ENCODE results near the gene C1orf56.

Gene C1orf56

DNA sequence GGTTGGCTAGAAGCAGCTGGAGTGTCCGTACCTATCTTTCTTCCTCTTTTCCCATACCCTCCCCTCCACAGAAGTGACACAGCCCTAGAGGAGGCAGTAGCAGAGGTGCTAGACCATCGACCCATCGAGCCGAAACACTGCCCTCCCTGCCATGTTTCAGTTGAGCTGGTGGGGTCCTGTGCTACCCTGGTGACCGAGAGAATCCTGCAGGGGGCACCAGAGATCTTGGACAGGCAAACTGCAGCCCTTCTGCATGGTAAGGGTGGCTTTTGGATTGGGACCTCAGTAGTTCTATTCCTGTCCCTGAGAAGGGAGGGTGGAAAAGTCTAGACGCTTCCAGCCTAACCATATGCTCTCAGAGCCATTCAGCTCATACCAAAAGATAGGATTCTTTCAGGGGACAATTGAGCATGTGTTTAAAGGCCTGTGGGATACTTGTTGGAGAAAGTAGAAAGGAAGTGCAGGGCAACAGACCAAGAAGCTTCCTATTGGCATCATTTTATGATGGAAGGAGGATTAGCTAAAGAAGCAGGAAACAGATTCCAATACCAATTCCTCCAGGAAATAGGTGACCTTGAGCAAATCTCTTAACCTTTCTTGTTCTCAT, 22.9 kb upstream of the C1orf56 start:
- peak; percentile 84 for DNase-seq (ENCODE audit: low spot score)

DNA sequence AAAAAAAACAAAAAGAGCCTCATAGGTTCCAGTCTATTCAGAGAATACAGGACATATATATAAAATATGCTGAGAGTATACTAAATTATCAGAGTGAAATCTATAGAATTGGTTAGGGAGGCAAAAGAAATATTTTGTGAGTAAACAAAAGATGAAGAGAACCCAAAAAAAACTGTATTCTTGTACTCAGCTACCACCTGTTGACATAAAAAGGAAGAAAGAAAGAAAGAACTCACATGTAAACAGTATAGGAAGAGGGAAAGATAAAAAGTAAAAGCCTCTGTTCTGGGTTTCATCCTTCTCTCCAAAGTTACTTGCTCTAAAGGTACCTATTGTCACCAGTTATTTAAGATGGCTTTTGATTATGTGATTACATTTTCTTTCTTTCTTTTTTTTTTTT, 21.1 kb upstream of the C1orf56 start:
- DNase-seq (ENCODE audit: low spot score), result no peak

DNA sequence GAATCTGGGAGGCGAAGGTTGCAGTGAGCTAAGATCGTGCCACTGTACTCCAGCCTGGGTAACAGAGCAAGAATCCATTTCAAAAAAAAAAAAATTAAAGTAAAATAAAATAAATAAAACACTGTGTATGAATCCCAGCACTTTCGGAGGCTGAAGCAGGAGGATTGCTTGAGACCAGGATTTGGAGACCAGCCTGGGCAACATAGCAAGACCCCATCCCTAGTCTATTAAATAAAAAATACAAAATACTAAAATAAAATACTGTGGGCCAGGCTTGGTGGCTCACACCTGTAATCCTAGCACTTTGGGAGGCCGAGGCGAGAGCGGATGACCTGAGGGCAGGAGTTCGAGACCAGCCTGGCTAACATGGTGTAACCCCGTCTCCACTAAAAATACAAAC, 15.4 kb upstream of the C1orf56 start:
- no peak for DNase-seq (ENCODE audit: low spot score)

DNA sequence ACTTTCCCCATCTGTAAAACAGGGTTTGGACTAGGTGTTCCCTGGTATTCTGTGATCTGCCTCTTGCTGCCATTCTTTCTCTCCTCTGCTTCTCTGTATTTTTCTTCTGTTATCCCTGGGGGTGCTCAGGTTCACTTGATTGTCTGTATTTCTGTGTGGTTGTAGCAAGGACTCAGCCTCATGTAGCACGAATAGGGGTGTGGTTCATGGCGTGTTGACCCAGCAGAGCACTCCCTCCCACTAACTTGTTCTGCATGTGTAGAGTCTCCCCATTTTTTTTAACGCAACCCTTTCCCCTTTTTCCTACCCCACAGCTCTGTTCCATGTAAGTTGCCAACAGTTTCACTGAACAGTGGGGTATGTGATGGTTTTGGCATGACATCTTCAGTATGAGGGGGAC, 12.4 kb upstream of the C1orf56 start:
- no peak for DNase-seq (ENCODE audit: low spot score)

DNA sequence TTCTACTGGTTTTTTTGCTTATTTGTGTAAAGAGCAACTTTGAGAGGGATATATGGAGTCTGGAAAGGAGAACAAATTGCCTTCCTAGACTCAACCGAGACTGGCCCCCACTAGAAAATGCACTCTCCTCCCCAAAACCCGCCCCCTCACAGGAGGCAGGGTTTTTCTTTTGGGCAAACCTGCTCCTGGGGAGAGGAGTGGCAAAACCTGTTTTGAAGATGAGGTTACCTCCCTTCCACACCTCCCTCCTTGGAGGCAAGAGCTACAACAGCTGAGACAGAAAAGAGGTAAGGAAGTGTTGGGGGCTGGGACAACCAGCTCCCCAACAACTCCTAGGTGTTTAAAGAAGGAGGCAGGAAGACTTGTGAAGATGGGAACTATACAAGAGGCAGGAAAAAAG, 11.2 kb upstream of the C1orf56 start, which contains the start of gene BNIPL:
BNIPL (plus strand) TSS at position 231 of the 400 bp plus-strand sequence; CDS start at position 371, 140 bp downstream.
- no peak for DNase-seq (ENCODE audit: low spot score)

DNA sequence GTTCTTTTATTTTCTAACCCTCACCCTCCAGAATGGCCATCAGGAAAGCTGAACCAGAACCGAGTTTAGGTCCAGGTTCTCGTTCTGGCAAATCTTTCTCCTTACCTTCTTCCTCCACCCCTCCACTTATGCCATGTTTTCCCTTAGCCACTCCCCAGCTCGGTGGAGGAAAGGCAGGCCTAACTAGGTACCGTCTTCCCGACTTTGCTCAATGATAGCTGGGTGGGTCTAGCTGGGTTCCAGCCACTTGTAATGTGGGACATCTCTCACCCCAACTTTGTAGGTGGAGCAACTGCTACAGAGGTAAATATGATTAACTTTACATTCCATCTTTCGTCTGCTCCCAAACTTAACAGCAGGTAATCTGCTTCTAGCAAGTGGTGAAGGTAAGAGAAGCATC, 10.5 kb upstream of the C1orf56 start:
- DNase-seq (ENCODE audit: low spot score), result no peak

DNA sequence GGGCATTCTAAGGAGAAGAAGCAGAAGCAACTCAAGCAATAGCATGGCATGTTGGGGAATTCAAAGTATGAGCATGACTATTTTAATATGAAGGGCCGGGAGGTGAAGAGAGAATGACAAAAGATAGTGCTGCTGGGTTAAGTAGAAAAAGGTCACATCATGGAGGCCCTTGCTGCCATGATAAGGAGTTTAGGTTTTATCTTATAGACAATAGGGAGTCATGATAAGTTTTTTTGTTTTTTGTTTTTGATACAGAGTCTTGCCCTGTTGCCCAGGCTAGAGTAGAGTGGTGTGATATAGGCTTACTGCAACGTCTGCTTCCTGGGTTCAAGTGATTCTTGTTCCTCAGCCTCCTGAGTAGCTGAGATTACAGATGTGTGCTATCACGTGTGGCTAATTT, 8.0 kb upstream of the C1orf56 start:
- DNase-seq (ENCODE audit: low spot score), result no peak

DNA sequence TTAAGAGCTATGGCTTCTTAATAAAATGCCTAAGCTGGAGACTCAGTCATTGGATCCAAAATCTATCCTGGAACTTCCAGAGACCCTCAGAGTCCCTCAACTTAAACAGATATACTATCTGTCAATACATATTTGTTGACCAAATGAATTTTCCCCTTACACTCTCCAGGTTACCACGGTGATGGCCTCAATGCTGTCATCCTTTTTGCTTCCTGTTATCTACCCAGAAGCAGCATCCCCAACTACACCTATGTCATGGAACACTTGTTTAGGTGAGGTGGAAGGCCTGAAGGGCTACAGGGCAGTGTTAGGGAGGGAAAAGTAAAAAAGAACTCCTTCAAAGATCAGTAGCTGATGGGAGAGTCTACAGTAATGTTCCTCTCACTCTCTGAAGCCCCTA, 4.4 kb upstream of the C1orf56 start:
- DNase-seq (ENCODE audit: low spot score), result no peak

DNA sequence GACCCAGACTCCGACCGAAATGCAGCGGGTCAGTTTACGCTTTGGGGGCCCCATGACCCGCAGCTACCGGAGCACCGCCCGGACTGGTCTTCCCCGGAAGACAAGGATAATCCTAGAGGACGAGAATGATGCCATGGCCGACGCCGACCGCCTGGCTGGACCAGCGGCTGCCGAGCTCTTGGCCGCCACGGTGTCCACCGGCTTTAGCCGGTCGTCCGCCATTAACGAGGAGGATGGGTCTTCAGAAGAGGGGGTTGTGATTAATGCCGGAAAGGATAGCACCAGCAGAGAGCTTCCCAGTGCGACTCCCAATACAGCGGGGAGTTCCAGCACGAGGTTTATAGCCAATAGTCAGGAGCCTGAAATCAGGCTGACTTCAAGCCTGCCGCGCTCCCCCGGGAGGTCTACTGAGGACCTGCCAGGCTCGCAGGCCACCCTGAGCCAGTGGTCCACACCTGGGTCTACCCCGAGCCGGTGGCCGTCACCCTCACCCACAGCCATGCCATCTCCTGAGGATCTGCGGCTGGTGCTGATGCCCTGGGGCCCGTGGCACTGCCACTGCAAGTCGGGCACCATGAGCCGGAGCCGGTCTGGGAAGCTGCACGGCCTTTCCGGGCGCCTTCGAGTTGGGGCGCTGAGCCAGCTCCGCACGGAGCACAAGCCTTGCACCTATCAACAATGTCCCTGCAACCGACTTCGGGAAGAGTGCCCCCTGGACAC, 534 bp downstream of the C1orf56 start:
- DNase-seq (ENCODE audit: low spot score), result peak; percentile 81

DNA sequence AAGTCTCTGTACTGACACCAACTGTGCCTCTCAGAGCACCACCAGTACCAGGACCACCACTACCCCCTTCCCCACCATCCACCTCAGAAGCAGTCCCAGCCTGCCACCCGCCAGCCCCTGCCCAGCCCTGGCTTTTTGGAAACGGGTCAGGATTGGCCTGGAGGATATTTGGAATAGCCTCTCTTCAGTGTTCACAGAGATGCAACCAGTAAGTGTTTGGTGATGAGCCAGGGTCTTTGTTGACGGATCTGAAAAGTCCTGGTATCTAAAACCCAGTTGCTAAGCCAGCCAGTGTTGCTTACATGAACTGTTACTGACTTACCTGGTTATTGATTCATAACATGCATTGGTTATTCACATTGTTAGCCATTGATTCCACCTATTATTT, 1.1 kb downstream of the C1orf56 start:
- no peak for DNase-seq (ENCODE audit: low spot score)

DNA sequence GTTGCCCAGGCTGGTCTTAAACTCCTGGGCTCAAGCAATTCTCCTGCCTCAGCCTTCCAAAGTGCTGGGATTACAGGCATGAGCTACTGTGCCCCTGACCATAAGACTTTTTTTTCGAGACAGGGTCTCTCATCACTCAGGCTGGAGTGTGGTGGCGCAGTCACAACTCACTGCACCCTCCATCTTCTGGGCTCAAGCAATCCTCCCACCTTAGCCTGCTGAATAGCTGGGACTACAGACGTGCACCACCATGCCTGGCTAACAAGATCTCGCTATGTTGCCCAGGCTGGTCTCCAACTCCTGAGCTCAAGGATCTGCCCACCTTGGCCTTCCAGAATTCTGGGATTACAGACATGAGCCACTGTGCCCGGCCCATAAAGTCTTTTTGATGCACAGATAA, 1.9 kb downstream of the C1orf56 start:
- no peak for DNase-seq (ENCODE audit: low spot score)

DNA sequence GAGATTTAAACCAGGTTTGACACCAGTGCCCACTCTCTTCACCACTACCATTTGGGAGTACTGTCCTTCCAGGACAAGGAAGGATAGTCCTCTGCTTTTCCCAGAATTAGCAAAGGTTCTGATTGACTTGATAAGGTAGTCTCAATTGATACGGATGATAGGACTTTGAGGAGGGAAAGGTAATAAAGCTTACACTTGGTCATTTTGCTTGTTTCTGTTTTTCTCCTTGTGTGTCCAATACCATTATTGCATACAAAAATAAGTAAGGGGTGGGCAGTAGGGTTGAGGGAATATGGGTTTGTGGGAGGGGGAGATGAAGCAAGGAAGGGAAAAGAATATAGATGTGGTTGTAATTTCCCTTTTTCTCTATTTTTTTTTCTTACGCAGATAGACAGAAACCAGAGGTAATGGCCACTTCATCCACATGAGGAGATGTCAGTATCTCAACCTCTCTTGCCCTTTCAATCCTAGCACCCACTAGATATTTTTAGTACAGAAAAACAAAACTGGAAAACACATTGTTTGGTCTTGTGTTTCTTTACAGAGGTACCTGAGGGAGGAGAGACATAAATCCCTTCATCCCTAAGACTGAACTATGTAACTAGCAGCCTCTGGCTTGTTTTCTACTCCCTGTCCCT, 2.6 kb downstream of the C1orf56 start:
- no peak for DNase-seq (ENCODE audit: low spot score)

DNA sequence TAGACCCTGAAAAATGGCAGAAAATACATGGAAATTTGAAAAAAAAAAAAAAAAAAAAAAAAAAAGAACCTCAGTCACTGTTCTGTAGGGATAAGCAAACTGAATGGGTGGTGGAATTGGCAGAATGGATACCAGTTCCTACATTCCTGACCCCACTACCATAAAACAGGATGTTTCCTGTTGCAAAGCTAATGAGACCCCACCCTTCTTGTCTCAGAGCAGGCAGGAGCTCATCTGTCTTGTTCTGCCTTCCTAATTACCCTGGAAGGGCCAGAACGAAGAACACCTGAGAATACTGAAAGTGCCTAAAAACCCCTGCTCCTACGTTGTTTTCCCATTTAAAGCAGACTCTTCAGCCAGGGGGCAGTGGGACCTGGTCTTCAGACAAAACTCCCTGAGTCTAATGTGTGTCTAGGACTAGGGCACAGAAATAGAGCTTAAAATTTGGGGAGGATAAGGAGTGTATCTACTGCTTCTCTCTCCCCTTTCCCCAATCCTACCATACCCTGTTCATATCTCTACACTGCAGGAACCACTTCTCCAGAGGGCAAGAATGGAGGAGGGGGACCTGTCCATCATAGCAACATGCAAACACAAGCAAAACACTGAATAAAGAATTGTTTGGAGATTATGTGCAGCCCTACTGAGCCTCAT, 3.9 kb downstream of the C1orf56 start:
- DNase-seq (ENCODE audit: low spot score), result no peak

DNA sequence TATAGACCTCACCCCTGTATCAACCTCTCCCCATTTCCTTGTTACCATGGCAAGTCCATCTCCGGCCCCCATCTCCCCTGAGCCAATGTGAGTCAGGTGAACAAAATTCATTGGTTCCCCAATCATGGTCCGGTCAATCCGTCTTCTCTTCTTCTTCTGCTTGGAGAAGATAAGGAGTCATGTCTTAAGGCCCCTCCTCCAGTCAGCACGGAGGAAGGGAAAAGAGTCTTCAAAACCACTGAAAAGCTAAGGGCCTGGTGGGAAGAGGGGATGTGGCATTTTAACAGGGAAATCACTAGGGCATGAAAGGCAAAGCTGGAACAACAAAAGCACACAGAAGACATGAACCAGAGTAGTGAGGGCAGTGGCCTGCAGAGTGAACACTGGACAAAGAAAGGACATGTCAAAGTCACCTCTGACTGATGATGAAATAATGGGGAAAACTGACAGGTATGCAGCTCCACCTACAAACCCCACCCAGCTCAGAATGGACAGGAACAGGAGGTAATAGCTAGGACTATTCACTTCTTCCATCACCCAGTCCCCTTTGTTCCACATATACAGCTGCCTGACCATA, 7.5 kb downstream of the C1orf56 start:
- no peak for DNase-seq (ENCODE audit: low spot score)

DNA sequence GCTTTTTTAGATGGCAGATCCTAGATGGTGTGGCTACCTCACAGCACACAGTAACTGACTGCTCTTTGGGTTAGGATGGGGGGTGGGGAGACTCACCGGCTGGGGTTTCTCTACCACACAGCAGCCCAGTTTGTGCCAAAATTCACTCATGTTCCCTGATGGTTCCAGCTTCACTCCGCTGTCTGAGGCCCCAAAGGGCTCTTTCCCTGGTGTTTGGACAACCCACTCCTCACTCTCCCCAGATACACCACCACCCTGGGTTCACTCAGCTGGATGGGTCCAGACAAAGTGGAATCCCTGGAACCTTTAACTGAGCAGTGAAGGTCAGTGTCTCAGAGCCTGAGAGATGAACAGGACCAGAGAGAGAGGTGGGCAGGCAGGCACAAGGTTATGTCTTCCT, 8.0 kb downstream of the C1orf56 start:
- DNase-seq (ENCODE audit: low spot score), result no peak

DNA sequence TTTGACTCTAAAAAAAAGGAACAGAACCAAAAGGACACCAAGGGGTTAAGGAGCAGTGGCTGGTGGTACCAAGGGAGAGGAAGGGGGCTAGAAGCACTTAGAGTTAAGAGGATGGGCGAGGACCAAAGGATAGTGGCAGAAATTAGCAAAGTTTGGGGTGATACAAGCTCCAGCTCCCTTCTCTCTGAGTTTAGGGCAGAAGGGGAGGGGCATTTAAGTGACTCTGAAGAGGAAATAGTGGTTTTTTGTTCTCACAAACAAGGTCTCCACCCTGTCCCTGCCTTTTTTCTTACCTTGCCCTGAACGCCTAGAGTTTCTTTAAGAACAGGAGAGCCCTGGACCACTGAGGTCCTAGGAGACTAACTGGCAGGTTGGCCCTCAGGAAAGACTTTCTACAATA, 8.6 kb downstream of the C1orf56 start:
- no peak for DNase-seq (ENCODE audit: low spot score)

DNA sequence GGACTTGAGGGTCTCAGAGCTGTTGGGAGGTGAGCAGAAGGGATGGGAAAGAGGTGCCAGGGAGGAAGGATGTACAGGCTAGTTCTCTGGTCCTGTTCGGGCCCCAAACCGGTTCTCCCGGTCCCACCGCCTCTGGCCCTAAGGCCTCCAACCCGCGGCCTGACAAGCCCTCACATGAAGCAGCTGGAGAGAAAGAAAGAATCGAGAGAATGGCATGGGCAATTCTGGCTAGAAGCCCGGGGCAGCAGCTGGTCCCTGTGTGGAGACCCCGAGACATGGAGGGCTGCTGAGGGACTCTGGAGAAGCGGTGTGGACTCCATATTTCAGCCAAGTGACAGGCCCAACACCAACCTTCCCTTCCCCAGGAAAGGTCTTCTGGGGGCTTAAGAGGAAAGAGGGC, 11.1 kb downstream of the C1orf56 start:
- peak; percentile 13 for DNase-seq (ENCODE audit: low spot score)

DNA sequence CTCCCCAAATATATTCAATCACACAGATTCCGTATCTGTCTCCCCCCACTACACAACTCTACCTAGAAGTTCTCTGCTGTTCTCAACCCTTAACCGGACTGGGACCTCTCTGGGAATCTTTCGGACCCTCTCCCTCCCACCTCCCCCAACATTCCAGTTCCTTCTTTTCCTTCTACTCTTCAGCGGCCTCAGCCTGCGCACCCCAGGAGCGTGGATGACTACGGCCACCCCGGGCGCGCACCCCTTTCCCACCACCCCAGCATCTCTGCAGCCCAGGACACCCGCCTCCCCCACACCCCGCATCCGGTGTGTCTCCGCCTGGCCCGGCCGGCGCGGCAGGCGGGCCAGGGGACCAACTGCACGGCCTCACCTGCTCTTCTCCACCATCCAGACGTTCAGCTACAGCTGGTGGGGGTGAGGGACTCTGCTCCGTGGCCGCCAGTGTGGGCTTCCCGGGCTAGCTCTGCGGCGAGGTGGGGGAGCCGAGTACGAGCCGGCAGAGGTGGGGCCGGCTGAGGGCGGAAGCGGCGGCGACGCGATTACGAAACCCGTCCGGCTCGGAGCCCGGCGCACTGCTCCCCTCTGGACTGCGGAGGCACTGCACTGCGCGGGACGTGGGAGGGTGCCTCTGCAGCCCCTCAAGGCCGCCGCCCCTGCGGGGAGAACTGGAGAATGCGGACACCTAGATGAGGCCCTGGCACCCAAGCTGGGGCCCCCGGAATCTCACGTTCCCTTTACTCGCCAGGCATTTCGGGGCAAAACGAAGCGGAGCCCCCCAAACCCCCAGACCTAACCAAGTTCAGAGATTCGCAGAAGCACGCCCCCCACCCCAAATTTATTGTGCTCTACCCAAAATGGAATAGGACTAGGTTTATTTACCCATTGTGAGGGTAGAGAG, 11.8 kb downstream of the C1orf56 start, which contains the start of gene CDC42SE1:
CDC42SE1 (minus strand) TSS at position 514 of the 898 bp plus-strand sequence. CDS start 3,892 bp downstream, outside the sequence.
- peak; percentile 93 for DNase-seq (ENCODE audit: low spot score)

DNA sequence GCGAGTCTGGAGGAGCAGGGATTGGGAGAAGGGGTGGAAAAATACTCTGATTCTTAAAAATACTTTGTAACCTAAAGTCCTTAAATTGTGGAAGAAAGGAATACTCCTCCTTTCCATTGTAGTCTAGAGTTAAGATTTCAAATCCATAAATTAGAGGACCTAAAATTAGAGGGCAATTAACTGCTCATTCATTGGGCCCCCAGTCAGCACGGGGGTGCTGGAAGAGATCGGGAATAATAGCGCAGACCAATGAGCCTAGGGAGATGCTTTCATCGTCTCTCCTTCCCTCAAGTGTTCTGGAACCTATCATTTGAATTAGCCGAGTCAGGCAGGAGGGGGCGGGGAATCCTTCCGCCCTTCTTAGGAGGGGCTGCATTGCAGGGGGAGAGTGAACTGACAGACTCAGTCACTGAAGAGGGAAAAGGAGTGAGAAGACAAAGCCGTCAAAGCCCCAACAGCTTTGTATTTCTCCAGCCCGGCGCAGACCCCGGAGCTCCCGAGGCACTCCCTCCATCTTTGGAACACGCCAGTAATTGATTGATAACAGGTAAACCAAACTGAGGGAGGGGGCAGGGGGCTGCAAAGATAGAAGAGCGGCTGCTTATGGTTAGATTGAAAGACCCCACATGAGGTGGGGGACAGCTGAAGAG, 12.6 kb downstream of the C1orf56 start, which contains the start of gene MLLT11:
MLLT11 (plus strand) TSS at position 391 of the 650 bp plus-strand sequence. CDS start 6,828 bp downstream, outside the sequence.
- DNase-seq (ENCODE audit: low spot score), result peak; percentile 53

DNA sequence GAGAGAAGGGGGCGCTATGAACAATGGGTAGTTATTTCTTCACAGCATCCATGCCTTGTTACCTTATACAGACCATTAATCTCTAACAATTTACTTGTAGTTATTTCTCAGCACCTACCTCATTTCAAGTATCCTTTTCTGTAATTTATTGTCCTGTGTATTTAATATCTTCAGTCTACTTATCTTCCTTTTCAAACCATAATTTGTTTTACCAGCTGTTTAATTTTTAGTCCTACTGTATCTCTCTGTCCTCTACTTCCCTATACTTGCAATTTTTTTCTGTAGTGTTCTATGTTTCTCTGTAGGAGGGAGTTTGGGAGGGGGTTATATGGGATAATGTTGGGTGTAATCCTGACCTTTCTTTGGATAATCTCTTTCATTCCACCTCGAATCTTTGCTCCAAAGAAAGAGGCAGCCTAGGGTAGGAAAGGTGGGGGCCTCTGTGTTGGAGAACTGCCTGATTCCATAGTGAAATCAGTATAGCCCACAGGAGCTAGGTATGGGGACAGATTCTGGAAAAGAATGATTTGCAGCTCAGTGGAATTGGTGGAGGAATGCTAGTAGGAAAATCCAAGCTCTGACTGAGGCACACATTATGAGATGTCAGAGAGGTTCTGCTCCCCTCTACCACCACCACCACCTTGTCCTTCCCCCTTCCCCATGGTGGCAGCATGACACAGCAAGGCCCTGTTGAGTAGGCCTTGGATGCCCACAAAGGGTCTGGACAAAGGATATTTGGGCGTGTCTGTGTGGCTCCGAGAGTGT, 13.3 kb downstream of the C1orf56 start:
- no peak for DNase-seq (ENCODE audit: low spot score)

Measured in AG20443 (cell line).